Ramos (cell line): Measurements from ENCODE around the gene NR2F2.
"Not testable (repeated sequence)": the region's sequence is repeated elsewhere in the genome, so short reads cannot be mapped to it uniquely, and the experiment has no call there.

ENCODE experiments used
- in situ Hi-C: fragments of 300-500 bp; cut with MboI; formaldehyde crosslinking; loops from one replicate; pipeline ENCODE4 v1.14.3; 2022; ENCODE audit warnings: low sequenced_read_pairs; ENCODE audit not compliant: unreplicated experiment

Gene NR2F2

DNA sequence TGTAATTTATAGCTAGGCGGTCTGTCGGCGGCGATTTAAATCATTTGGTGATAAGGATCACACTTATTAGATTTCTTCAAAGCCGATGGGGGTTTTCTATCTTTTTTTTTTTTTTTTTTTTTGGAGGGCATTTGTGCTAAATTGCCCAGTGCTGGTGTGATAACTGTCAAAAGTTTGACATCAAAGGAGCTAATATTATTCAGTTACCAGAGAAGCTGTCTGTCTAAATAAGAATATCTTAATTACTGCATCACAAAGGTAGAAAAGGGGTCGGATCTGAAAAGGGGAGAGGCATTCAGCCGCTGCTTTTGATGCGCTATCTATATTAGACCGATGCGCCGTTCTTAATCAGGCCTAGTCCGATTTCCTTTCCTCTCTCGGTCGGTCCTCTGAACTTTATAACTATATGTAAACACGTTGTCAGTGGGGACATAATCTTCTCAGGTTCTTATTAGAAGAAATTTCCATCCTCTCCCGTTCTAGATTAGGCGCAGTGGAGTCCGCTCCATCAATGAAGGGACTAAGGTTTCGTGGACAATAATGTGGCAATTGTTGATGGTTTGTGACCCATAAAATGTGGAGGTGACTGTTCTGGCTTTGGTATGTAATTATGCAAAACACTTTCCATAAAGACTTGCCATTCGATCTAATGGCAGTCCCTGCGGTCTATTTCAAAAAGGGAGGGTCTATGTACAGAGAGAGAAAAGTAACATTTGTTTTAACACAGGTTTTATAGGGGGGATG lies 31.7 kb downstream of the NR2F2 start:
- in situ Hi-C loops, result no loop called here

DNA sequence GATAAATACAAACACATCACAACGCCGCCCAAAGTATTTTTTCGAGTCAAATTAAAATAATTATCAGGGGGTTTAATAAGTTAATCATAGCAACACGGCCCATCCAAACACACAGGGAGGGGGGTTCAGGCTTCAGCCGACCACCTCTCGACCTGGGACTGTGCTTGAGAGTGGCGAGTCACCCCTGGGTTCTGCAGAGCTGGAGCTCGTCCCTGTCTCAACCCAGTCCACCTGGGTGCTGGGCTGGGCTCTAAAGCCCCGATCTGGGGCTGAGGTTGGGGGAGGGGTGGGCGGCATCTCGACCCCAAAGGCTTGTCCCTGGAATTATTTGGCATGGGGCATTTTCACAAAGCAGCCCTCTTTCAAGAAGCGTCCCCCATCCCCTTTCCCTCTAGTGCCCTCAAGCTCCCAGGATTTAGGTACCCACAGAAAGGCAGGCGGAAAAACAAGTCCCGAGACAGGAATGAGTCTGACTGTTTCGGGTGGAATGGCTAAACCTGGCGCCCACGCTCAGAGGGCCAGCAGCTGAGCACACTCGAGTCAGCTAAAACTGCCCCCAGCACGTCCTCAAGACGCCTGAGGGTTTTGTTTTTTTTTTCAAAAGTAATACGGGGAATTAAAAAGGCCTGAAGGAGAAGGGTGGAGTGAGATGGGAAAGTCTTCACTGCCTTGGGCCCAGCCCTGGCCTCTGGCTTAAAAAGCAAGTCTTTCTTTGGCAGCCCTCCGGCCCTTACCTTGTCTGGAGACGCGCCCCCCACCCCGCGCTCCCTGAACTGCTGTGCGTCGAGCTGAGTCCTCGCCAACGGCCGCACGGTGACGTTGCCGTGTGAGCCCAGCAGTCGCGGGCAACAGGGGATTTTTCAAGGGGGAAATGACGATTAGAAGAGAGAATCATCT lies 32.5 kb downstream of the NR2F2 start:
- in situ Hi-C loops, result no loop called here

DNA sequence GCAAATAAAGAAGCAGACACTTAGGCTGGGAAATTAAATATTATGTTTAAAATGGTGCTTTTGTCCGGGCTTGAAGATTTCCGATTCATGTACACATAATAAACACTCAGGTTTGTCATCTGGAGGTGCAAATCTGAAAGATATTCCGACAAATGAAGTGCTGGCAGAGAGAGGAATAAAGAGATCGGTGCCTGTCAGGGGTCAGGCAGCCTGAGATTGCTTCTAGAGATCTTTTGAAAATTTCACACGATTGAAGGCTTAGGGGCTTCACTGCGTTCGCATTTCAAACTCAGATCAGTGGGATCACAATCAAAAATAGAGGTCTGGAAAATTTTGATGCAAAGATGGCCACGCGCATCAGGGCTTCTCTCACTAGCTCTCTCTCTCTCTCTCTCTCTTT lies 33.2 kb downstream of the NR2F2 start:
- in situ Hi-C loops, result no loop called here

DNA sequence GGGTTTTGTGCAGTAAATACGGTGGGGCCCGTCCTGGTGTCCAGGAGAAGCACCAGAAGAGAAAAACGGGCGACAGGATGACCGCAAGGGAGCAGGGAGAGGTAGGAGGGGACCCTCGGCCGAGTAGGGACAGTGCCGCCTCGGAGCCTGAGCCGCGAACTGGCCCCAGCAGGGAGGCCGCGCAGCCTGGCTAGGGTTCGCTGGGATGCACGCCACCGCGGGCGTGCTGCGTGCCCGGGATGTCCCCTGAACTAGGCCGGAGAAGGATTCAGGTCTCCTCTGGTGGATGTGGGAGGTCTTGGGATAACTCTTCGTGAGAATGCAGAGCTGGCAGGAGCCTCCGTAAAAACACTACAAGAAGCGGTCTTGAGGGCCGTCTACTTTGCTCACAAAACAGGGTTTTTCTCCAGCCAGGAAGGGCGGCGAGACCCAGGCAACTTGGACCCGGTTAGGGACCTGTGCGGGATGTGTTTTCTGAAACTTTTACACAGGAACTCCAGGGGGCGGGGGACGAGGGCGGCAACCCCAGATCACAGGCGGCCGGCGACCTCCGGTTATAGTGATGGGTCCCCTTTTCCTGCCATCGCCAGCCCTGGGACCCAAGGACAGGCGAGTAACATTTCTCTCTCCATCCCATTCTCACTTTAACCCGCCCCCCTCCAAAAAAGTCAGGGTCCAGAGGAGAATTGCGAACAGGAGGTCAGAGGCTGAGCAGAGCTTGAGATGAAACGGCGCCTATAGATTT lies 35.5 kb downstream of the NR2F2 start:
- in situ Hi-C loops, result no loop called here

DNA sequence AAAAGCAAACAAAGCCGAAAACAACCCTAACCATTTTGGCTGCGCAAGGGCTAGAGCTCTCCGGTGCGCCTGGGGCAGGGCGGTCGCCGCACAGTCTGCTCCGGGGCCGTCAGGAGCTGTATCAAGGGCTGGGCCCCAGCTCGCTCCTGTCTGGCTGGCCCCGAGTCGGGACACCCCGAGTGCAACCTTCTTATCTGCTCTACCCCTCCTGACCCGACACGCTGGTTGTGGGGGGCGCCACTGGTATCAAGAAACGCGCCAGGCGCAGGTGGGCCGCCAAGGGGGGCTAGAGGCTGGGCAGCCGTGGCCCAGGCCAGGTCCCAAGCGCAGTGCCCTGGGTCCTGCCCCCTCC lies 36.0 kb downstream of the NR2F2 start:
- in situ Hi-C loops, result no loop called here

DNA sequence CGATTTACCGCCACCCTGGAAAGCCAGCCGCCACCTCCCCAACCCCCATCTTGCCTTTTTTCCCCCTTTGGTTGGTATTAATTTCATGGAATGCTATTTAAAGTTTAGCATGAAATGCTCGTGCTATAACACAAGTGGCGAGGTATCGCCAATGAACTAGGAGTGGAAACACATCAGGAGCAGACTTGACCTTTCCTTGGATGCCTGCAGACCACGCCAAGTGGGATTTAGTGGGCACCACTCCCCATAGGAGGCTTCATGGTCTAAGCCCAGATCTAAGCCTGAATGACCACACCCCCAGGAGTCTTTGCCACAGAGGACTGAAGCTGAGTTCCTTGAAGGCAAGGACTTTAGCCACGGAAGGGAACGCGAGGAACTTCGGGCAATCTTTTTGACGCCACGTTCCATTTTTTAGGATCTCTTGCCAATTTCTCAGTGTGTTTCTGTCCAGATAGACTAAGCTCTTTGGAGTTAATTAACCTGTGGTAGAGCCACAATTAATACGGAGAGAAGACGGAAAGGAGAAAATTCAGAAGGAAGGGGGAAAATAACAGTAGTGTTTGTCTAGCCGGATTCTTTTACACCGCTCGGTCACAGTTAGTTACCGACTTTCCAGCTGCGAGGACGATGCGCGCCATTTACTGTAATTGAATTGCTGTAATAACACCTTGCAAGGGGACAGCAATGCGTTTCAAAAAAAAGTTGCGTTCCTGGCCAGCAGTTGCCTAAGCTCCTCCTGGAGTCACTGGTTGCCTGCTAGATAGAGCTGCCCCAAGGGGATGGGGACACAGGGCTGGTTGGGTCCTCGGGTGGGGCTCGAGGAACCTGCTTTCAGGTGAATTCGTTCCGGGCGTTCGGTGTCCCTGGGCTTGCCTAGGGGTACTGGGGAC lies 37.1 kb downstream of the NR2F2 start:
- in situ Hi-C loops, result no loop called here

DNA sequence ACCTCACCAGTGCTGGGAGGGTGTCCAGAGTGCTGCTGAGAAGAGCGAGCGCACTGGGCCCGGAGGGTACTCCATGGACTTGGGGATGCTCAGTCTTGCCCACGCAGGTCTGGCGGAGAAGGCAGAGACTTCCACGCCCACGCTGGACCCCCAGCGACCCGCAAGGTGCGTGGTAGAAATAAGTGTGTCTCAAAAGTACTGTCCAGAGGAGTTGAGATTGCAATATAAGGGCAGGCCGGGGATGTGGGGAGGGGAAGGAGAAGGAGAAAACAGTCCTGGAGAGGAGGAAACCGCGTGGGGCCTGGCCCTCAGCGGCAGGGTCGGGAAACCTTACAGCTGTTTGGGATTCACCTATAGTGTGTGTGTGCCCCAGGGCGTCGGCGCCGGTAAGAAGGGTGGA lies 38.9 kb downstream of the NR2F2 start:
- in situ Hi-C loops, result no loop called here

DNA sequence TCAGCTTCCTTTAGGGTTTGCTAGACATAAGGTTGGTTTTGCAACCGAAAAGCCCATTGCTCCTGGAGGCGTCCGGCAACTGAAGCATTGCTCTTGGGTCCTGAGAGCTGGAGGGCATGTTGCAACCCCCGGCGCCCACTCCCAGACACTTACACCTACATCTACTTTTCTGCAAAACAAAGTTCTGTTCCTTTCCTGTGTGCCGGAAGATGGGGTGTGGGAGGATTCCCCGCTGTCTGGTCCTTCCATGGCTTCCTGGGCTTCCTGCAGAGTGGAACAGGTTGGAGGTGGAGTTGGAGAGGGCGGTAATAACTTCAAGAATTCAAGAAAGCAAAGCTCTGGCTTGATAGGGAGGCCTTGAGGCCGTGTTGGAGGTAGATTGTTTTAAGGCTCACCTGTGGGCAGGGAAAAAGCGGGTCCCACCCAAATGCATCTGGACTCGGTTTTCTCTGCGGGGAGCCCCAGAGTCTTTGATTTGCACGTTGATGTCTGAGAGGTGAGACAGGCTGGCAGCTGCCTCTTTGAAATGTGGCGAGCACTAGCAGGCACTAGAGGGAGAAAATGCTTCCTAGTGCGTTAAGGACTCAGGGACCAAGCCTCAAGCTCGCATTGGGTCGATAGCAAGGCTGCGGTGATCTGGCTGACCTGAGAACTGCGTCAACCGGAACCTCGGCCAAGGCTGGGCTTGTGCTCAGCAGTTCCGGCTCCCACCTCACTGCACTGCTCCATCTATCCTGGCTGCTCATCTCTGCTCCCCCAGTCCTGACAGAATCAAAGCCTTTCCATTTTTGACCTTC lies 39.5 kb downstream of the NR2F2 start:
- in situ Hi-C loops, result no loop called here

DNA sequence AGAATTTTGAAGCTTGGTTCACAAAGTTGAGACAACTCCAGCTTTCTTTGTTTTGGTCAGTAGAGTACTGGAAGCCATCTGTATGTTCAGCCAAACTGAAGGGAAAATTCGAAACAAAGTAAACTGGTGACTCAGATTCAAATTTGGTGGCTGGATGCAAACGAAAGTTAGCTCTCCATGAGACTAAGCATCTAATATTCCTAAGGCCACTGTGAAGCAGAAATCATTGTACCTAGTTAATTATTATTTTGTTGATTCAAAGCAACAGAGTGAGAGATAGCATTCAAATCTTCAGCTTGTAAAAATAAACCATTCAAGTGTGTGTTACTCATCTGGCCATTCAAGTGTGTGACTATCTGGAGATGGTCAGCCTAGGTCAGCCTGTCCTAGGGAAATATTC lies 42.1 kb downstream of the NR2F2 start:
- in situ Hi-C loops, result no loop called here

DNA sequence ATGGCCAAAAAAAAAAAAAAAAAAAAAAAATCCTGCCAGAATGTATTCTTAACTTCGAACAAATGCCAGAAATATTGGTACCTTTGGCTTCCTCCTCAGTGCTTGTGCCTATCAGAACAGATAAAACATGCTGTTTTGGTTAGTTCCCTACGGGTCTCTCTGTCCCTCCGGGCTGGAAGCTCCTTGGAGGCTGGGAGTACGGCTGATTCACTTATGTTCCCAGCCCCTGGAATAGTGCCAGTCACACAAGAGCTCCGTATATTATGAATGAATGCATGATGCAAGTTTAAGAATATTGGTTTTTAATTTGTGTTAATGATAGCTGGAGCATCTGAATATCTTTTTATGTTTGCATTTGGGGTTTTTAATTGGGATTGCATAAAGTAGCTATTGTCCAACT lies 44.0 kb downstream of the NR2F2 start:
- in situ Hi-C loops, result no loop called here

DNA sequence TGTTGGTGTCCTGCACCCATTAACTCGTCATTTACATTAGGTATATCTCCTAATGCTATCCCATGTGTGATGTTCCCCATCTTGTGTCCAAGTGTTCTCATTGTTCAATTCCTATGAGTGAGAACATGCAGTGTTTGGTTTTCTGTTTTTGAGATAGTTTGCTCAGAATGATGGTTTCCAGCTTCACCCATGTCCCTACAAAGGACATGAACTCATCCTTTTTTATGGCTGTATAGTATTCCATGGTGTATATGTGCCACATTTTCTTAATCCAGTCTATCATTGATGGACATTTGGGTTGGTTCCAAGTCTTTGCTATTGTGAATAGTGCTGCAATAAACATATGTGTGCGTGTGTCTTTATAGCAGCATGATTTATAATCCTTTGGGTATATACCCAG lies 49.1 kb downstream of the NR2F2 start:
- in situ Hi-C loops, result not testable (repeated sequence)

DNA sequence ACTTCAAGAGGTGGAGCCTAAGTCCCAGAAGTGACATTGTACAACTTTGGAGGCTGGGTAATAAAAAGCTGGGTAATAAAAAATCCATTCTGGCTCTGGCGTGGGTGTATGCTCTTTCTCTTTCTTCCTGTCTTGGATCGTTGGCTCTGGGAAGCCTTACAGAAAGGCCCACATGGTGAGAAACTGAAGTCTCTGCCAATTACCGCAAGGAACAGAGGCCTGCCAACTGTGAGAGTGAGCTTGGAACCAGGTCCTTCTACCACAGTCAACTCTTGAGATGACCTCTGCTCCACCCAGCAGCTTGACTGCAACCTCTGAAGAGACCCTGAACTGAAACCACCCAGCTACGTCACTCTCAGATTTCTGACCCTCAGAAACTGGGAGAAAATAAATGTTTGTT lies 51.0 kb downstream of the NR2F2 start:
- in situ Hi-C loops, result no loop called here

DNA sequence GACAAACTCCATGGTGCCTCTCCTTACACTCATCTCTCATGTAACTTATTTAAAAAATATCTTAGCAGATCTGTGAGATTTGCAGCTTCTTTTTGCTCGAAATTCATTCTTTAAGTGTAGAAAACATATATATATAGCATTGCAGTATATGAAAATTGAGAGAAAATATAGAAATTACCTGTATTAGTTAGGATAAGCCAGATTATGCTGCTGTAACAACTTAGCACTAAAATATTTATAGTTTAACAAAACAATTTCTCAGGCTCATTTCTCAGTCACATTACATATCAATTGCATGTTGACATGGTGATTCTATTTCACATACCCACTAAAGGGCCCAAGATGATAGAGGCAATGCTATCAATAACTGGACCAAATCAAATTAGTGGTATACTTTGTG lies 54.7 kb downstream of the NR2F2 start:
- in situ Hi-C loops, result no loop called here

DNA sequence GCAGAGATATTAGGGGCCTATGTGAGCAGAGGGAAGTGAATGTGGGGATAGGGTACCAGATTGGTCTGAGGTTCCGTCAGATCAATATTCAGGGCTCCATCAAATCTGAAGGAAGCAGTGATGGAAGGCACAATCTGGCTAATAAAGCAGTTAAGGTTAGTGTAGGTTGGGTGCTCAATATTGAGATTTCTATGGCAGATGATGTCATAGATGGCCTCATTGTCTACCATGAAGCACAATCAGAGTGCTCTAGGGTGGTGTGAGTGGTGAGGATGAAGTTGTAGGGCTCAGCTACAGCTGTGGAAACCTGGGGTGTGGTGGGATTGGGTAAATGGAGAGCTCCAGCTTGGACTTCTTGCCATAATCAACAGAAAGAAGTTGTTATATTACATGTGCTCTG lies 58.2 kb downstream of the NR2F2 start:
- in situ Hi-C loops, result no loop called here
